Loucy (cell line): Measurements from ENCODE around the gene COQ5.

Source experiments
- CTCF ChIP-seq: fragments of 200-600 bp; sonication (generic); conservative IDR thresholded peaks from 2 replicates; pipeline ENCODE4 v1.5.1; 2014; ENCODE audit warnings: mild to moderate bottlenecking, antibody characterized with exemption, low read length
- EZH2phosphoT487 ChIP-seq: fragments of 200-600 bp; IDR thresholded peaks from 2 replicates; pipeline ENCODE4 v1.6.1; 2018; ENCODE audit warnings: antibody characterized with exemption, mild to moderate bottlenecking, moderate library complexity, borderline replicate concordance

DNA sequence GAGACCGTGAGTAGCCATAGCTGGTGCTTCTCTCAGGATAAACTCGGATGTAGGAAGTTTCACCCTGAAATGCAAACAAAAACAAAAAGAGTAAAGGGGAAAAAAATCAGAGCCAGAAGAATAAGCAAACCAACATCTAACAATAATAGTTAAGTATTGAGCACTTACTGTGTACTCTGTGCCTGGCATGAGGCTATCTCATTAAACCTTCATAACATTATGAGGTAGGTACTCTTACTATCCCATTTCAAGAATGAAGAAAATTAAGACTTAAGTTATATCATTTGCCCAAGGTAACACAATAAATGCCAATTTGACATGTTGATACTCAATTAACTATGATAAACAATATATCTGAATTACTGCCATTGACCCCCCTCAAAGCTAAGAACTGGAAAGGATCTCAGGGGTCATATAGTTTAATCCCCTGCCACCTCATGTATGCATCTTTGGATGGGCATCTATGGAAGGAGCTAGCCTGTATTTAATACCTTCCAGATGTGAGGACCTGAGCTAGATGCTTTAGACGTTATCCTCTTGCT is 66.8 kb downstream of the COQ5 start:
- TF ChIP-seq CTCF (no peak), EZH2phosphoT487 (no peak)
